Natural killer cell (primary cell): ENCODE results near the gene ATXN1. TPM values are rescaled to one million over a fixed set of nuclear protein-coding genes. Genes with fewer than 3 reads are reported as not detected.

Source experiments
- ATAC-seq, 3 donors: fragments of 150-1000 bp in 2 of 3; fragments of 200-7000 bp in 1 of 3; cut with Tn5 transposase; 1 replicate in 1 of 3; 2 replicates in 2 of 3; pipeline ENCODE4 v1.10.0; 2021; ENCODE audit warnings: mild to moderate bottlenecking in 2 of 3, moderate library complexity in 2 of 3
- DNase-seq, 2 donors: peaks; one replicate each; pipeline versions ENCODE4 v3.0.0 to v3.0.0-alpha.2; 2013 to 2021; ENCODE audit warnings: mixed read lengths in 1 of 2
- H3K27ac ChIP-seq: one replicate; pipeline ENCODE4 v1.5.1; 2013; ENCODE audit warnings: mild to moderate bottlenecking, low read length
- H3K27me3 ChIP-seq: one replicate; pipeline ENCODE4 v1.6.1; 2013; ENCODE audit warnings: low read length; ENCODE audit not compliant: control insufficient read depth, insufficient read depth
- H3K36me3 ChIP-seq: one replicate; pipeline ENCODE4 v1.6.1; 2013; ENCODE audit warnings: low read length; ENCODE audit not compliant: control insufficient read depth, insufficient read depth
- H3K4me1 ChIP-seq: one replicate; pipeline ENCODE4 v1.6.1; 2013; ENCODE audit warnings: low read length; ENCODE audit not compliant: control insufficient read depth, insufficient read depth
- H3K4me3 ChIP-seq: one replicate; pipeline ENCODE4 v1.5.1; 2013; ENCODE audit warnings: low read length
- H3K9me3 ChIP-seq: one replicate; pipeline ENCODE4 v1.6.1; 2013; ENCODE audit warnings: low read length; ENCODE audit not compliant: control insufficient read depth, insufficient read depth
- H3K27ac Mint-ChIP-seq, 2 donors: one replicate each; pipeline ENCODE4 v1.8.0; 2022; ENCODE audit warnings: mild to moderate bottlenecking in 2 of 2, mixed read lengths in 2 of 2, moderate library complexity in 1 of 2
- H3K27me3 Mint-ChIP-seq, 2 donors: one replicate each; pipeline ENCODE4 v1.8.0; 2022; ENCODE audit warnings: low read depth in 2 of 2, mixed read lengths in 2 of 2
- H3K36me3 Mint-ChIP-seq: one replicate; pipeline ENCODE4 v1.8.0; 2022; ENCODE audit warnings: mixed read lengths
- H3K4me1 Mint-ChIP-seq, 2 donors: one replicate each; pipeline ENCODE4 v1.8.0; 2022; ENCODE audit warnings: mixed read lengths in 2 of 2
- H3K4me3 Mint-ChIP-seq: one replicate; pipeline ENCODE4 v1.8.0; 2022; ENCODE audit warnings: mild to moderate bottlenecking, moderate library complexity, mixed read lengths
- H3K9me3 Mint-ChIP-seq, 2 donors: one replicate each; pipeline ENCODE4 v1.8.0; 2022; ENCODE audit warnings: mixed read lengths in 2 of 2
- WGBS: methylation state at CpG from one replicate; pipeline ENCODE4 v1.1.7; 2013; ENCODE audit warnings: missing lambda C conversion rate; ENCODE audit not compliant: insufficient coverage; 5-methylcytosine and 5-hydroxymethylcytosine counted together
- intact Hi-C: fragments of 100-400 bp; cut with micrococcal nuclease; formaldehyde crosslinking; loops from one replicate; pipeline ENCODE4 v1.14.2; 2022
- total RNA-seq, 4 donors: library from RNA; stranded (reverse); fragments of 120-200 nt in 1 of 4; gene quantifications; one replicate each; pipeline versions ENCODE4 v1.2.3 to v1.2.4, GENCODE V29; 2013 to 2022
- TF ChIP-seq, protein P1 (sequence below): fragments of 200-600 bp; IDR thresholded peaks from one replicate; pipeline ENCODE4 v1.8.0; 2022; ENCODE audit warnings: antibody characterized with exemption

ATXN1 gene
- total RNA-seq, 3 donors from 2014 or later (not counting 1 experiment from before 2014, with no cell fraction given) = 90.4 to 120 (median 97.9) TPM

DNA sequence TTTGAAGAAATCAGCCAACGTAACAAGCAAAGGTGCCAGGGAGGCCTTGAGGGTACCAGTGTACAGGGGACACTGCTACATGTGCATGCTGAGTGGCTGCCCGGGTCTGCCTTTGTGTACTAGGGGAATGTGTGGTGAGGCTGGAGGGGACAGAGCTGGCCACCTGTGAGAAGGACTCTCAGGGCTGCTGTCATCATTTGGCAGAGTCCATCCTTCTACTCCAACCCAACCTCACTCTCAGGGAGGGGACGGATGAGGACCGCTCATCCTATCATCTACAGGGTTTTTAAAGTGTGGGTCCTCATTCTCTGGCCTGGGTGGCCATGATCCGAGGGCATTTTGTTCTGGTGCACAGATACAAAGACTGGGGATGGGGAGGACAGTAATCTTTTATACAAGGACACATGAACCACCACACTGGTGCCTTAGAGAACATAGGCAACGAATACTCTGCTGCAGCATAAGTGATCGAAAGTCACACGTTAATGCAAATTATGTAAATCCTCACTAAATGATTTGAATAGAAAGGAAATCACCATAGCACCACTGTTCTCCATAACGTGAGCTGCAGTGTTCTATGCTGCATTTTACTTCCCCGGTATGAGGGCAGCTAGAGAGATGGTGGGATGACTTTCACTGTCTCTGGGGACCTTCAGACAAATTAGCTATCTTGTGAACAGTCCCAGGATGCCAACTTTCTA is 341.5 kb downstream of the ATXN1 start:
- peak overlapping the region; percentile 84 for H3K27ac ChIP-seq
- intact Hi-C loops = loop anchor here (5.0 kb wide), 2 partner anchors 97 to 343 kb away; partner anchors contain the start of gene ATXN1
- ATAC-seq (no peak), DNase-seq (peak in 1 of 2 donors; percentile 45)
- H3K4me3 ChIP-seq = no peak overlapping the region
- TF ChIP-seq, protein P1, sequence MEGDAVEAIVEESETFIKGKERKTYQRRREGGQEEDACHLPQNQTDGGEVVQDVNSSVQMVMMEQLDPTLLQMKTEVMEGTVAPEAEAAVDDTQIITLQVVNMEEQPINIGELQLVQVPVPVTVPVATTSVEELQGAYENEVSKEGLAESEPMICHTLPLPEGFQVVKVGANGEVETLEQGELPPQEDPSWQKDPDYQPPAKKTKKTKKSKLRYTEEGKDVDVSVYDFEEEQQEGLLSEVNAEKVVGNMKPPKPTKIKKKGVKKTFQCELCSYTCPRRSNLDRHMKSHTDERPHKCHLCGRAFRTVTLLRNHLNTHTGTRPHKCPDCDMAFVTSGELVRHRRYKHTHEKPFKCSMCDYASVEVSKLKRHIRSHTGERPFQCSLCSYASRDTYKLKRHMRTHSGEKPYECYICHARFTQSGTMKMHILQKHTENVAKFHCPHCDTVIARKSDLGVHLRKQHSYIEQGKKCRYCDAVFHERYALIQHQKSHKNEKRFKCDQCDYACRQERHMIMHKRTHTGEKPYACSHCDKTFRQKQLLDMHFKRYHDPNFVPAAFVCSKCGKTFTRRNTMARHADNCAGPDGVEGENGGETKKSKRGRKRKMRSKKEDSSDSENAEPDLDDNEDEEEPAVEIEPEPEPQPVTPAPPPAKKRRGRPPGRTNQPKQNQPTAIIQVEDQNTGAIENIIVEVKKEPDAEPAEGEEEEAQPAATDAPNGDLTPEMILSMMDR = no peak
- Mint-ChIP-seq H3K27ac (peak overlapping the region; percentile 93 to 96), H3K36me3 (no peaks in the 10 kb centered on the region), H3K9me3 (no peaks in the 10 kb centered on the region), H3K4me3 (peak overlapping the region; percentile 77), H3K4me1 (peaks cover 34 to 36% of the 10 kb centered on the region in 2 donors), H3K27me3 (no peaks in the 10 kb centered on the region)
- no peaks in the 10 kb centered on the region for H3K9me3 ChIP-seq
- H3K4me1 ChIP-seq = peaks cover 21% of the 10 kb centered on the region
- WGBS = 80% methylated on average over 7 of the region's 10 CpGs
- H3K27me3 ChIP-seq = no peaks in the 10 kb centered on the region
- H3K36me3 ChIP-seq = no peaks in the 10 kb centered on the region

DNA sequence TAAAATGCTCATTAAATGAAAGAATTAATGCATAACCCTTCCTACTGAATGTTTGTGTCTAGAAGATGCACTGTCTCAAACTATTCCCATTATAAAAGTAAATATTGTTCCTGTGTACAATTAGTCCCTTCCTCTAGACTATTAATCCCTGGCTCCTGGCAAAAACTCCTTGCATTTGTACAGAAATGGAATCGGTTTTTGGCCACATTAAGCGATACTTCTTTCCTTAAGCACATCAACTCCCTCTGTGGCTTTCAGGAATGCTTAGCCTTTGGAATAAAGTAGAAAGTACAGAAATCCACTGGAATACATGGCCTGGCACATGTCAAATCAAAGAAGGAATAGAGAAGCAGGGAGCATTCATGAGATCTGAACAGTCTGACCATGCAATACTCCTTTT is 343.1 kb downstream of the ATXN1 start:
- WGBS = 100% methylated on average over 2 of the region's 2 CpGs
- Histone ChIP-seq H3K9me3 (no peaks in the 10 kb centered on the region), H3K27ac (no peak overlapping the region), H3K4me3 (no peak overlapping the region), H3K36me3 (no peaks in the 10 kb centered on the region), H3K4me1 (peaks cover 21% of the 10 kb centered on the region), H3K27me3 (no peaks in the 10 kb centered on the region)
- Mint-ChIP-seq H3K36me3 (no peaks in the 10 kb centered on the region), H3K27me3 (no peaks in the 10 kb centered on the region), H3K4me1 (peaks cover 30 to 42% of the 10 kb centered on the region in 2 donors), H3K4me3 (no peak overlapping the region), H3K9me3 (no peaks in the 10 kb centered on the region), H3K27ac (no peak overlapping the region)
- DNase-seq (no peak), ATAC-seq (no peak)
- intact Hi-C loops = no loop called here
- TF ChIP-seq, protein P1 = no peak

DNA sequence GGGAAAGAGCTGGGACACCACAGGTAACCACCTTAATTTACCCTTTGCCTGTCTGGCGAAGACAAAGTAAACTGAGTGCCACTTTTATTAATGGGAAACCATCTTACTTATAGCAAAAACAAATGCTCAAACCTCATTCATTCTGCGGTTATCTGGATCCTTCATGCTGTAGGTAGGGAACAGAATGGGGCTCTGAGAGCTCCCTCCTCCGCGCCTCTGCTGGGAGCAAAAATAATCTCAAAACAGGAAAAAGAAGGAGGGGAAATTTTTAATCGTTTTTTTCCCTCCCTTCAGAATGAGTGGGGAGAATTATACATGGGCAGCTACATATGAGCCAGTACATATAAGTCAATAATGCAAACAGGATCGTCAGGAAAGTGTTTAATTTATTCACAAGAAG is 345.6 kb downstream of the ATXN1 start:
- no peak overlapping the region for H3K27ac ChIP-seq
- no peaks in the 10 kb centered on the region for H3K36me3 ChIP-seq
- peaks cover 9% of the 10 kb centered on the region for H3K4me1 ChIP-seq
- Mint-ChIP-seq H3K27me3 (no peaks in the 10 kb centered on the region), H3K4me3 (no peak overlapping the region), H3K4me1 (peaks cover 11 to 19% of the 10 kb centered on the region in 2 donors), H3K27ac (no peak overlapping the region), H3K9me3 (no peaks in the 10 kb centered on the region), H3K36me3 (no peaks in the 10 kb centered on the region)
- H3K9me3 ChIP-seq = no peaks in the 10 kb centered on the region
- ATAC-seq (no peak), DNase-seq (no peak)
- TF ChIP-seq, protein P1 = no peak
- H3K27me3 ChIP-seq = no peaks in the 10 kb centered on the region
- 100% methylated on average over 1 of the region's 6 CpGs for WGBS
- no peak overlapping the region for H3K4me3 ChIP-seq
- intact Hi-C loops = no loop called here
